Fibroblast of mammary gland (primary cell): Measurements from ENCODE around the gene TRAPPC5.

Experiments used
- DNase-seq: peaks from one replicate; pipeline ENCODE4 v3.0.0-alpha.2; 2010; ENCODE audit warnings: low read depth
- H3K4me3 ChIP-seq: 2 replicates; pipeline ENCODE4 v1.5.1; 2011; ENCODE audit warnings: low read depth, mild to moderate bottlenecking, low read length, moderate library complexity; ENCODE audit not compliant: control insufficient read depth
- TF ChIP-seq, protein P1 (sequence below): conservative IDR thresholded peaks from 2 replicates; pipeline ENCODE4 v1.5.1; 2011; ENCODE audit warnings: low read depth, low read length, inconsistent platforms; ENCODE audit not compliant: control insufficient read depth, insufficient read depth

The TRAPPC5 gene

DNA sequence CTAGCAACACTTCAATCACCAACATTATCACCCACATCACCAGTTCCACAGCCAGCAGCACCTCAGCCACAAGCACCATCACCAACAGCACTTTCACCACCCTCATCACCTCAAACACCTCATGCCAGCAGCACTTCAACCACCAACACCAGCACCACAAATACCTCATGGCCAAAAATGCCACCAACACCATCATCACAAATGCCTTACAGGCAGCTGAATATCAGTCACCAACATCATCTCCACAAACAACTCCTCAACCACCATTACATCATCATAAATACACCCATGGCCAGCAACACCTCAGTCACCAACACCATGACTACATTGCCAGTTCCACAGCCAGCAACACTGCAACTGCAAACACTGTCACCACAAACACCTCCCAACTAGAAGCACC lies 10.9 kb downstream of the TRAPPC5 start:
- DNase-seq, result no peak
- TF ChIP-seq, protein P1, sequence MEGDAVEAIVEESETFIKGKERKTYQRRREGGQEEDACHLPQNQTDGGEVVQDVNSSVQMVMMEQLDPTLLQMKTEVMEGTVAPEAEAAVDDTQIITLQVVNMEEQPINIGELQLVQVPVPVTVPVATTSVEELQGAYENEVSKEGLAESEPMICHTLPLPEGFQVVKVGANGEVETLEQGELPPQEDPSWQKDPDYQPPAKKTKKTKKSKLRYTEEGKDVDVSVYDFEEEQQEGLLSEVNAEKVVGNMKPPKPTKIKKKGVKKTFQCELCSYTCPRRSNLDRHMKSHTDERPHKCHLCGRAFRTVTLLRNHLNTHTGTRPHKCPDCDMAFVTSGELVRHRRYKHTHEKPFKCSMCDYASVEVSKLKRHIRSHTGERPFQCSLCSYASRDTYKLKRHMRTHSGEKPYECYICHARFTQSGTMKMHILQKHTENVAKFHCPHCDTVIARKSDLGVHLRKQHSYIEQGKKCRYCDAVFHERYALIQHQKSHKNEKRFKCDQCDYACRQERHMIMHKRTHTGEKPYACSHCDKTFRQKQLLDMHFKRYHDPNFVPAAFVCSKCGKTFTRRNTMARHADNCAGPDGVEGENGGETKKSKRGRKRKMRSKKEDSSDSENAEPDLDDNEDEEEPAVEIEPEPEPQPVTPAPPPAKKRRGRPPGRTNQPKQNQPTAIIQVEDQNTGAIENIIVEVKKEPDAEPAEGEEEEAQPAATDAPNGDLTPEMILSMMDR, result no peak
- no peak overlapping the region for H3K4me3 ChIP-seq

DNA sequence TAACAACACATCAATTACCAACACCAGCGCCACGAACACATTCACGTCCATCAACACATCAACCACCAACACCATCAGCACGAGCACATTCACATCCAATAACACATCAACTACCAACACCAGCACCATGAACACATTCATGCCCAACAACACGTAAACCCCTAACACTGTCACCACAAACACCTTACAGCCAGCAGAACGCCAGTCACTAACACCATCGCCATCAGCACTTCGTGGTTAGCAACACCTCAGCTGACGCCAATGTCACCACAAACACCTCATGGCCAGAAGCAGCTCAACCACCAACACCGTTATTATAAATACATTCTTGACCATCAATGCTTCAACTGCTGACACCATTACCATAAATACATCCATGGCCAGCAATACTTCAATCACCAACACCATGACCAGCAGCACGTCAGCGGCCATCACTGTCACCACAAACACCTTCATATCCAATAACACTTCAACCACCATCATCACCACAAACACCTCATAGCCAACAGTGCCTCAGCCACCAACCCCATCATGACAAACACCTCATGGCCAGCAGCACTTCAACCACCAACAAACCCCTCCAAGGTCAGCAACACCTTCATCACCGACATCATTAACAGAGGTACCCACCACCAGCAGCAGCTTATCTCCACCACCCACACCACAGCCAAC lies 11.9 kb downstream of the TRAPPC5 start:
- TF ChIP-seq, protein P1, result no peak
- no peak for DNase-seq
- no peak overlapping the region for H3K4me3 ChIP-seq

- no peak overlapping the region for H3K4me3 ChIP-seq
- TF ChIP-seq, protein P1, result no peak
- no peak for DNase-seq
Measured at GRCh38 chr19:7694499-7694898, 13.9 kb downstream of the TRAPPC5 start.

DNA sequence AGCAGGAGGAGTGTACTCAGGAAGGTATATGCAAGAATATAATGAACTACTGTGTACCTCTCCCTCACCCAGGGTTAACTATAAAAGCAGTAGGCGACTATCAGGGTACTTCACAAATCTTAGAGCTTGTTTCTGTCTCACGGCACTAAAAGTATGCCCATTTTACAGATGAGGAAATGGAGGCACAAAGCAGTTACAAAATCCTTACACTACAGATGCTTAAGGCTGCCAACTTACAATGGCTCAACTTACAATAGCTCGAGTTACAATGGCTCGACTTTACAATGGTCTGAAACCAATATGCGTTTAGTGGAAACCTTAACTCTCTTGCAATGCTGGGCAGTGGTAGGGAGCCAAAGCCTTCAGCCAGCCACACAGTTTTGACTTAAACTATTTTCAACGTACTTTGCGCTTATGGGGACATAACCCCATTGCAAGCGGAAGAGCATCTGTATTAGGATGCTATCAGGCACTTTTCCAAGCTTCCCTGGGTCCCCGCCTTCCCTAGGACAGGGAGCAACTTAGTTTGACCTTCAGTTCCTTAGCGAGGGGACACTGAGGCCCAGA lies 17.2 kb downstream of the TRAPPC5 start:
- TF ChIP-seq, protein P1, result no peak
- no peak overlapping the region for H3K4me3 ChIP-seq
- DNase-seq, result no peak

DNA sequence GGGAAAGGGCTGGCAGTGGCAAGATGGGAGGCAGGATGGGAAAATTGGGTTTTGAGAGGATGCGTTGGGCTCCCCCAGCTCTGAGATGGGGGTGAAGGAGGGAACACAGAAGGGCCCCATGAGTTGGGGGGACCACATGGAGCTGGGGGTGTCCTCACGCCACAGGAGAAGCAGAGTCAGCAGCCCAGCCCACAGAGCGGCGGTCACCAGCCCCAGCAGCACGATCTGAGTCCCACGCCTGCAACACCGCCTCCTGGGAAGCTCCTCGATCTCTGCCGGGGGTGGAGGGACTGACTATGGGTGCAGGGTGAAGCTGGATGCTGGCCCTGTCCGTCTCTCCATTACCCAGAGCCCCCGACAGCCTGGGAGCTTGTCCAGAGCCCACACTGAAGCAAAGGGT lies 17.9 kb downstream of the TRAPPC5 start:
- no peak for DNase-seq
- no peak overlapping the region for H3K4me3 ChIP-seq
- TF ChIP-seq, protein P1, result no peak

DNA sequence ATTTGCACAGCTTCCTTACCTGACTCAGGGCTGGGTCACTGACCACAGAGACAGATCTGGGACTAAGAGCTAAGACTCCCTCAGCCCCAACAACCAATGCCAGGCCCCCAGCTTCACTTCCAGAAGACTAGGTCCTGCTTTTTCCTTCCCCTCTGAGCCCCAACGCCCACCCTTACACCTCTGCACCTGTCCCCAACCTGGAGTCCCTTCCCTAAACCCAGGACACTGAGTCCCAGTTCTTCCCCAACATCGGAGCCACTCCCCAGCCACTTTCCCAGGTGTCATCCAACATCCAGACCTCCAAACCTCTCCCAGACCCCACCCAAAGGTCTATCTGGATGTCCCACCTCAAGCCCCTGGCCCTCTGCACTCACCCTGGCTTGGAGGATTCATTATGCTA lies 18.4 kb downstream of the TRAPPC5 start:
- no peak overlapping the region for H3K4me3 ChIP-seq
- TF ChIP-seq, protein P1, result no peak
- no peak for DNase-seq
